ENCODE results near the gene SLC35E3. TPM values are rescaled to one million over a fixed set of nuclear protein-coding genes. Genes with fewer than 3 reads are reported as not detected.

Gene SLC35E3
- total and polyA plus RNA-seq, 2 experiments from 2014 or later: 5.5 to 13.8 TPM

DNA sequence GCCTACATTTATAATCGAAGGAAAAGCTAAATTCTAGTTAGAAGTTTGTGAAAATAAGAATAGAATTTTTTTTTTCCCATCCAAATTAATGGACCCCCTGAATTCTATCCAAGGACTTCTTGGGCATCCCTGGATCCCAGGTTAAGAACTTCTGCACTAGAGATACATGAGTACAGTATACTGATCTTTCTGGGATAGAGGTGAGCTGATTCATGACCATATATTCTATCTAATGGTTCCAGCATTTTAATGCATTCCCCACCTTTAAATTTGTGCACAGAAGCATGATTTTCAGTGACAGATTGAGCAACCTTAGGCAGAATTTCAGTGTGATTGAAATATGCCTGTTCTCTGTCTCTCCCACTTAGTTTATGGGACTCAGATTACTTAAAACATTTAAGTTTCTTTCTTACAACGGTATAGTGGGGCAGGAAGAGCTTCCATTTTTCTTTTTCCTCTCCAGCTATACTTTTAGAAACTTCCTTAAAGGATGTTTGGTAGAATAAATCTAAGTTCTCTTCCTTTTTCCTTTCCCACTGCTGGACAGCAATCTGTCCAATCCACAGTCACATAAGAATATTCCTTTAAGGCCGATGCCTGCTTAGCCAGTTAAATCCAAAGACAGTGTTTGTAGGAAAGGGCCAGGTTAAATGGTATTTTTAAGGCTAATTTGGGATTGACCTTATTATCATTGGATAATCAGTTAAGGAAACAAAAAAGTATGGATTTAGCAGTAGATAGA lies 68.7 kb downstream of the SLC35E3 start:
- H3K4me3 ChIP-seq: no peak overlapping the region
- H3K9me2 ChIP-seq (ENCODE audit: insufficient read depth): no peaks in the 10 kb centered on the region
- peaks cover 46% of the 10 kb centered on the region for H4K20me1 ChIP-seq (replicated peaks; ENCODE audit: insufficient read depth)
- H3K27me3 ChIP-seq (ENCODE audit: insufficient read depth): no peaks in the 10 kb centered on the region
- H3K27ac ChIP-seq (ENCODE audit: low read depth): no peak overlapping the region; the same call in 1 of the 2 replicates
- peaks cover 2% of the 10 kb centered on the region; the same call in 2 of the 3 replicates for H3K4me1 Mint-ChIP-seq
- ATAC-seq: no peak
- H3K27me3 Mint-ChIP-seq (ENCODE audit: insufficient read depth, low read depth, poor library complexity): peaks cover 2% of the 10 kb centered on the region
- no peak overlapping the region for H3K4me2 ChIP-seq
- no peak for DNase-seq (ENCODE audit: low spot score)
- H2AFZ ChIP-seq: no peak overlapping the region
- H3K36me3 ChIP-seq (ENCODE audit: insufficient read depth): peaks cover 77% of the 10 kb centered on the region
- H3K36me3 Mint-ChIP-seq (ENCODE audit: low read depth): peaks cover 84% of the 10 kb centered on the region
- H3K27ac Mint-ChIP-seq: no peak overlapping the region
- no peaks in the 10 kb centered on the region for H3K9me3 Mint-ChIP-seq
- H3K79me2 ChIP-seq (replicated peaks; ENCODE audit: insufficient read depth): peaks cover 89% of the 10 kb centered on the region
- no peaks in the 10 kb centered on the region; the same call in 1 of the 2 replicates for H3K4me1 ChIP-seq (ENCODE audit: insufficient read depth)
- H3F3A ChIP-seq (replicated peaks; ENCODE audit: low read depth): no peaks in the 10 kb centered on the region
- no peak overlapping the region for H3K4me3 Mint-ChIP-seq
- TF ChIP-seq, protein P1, sequence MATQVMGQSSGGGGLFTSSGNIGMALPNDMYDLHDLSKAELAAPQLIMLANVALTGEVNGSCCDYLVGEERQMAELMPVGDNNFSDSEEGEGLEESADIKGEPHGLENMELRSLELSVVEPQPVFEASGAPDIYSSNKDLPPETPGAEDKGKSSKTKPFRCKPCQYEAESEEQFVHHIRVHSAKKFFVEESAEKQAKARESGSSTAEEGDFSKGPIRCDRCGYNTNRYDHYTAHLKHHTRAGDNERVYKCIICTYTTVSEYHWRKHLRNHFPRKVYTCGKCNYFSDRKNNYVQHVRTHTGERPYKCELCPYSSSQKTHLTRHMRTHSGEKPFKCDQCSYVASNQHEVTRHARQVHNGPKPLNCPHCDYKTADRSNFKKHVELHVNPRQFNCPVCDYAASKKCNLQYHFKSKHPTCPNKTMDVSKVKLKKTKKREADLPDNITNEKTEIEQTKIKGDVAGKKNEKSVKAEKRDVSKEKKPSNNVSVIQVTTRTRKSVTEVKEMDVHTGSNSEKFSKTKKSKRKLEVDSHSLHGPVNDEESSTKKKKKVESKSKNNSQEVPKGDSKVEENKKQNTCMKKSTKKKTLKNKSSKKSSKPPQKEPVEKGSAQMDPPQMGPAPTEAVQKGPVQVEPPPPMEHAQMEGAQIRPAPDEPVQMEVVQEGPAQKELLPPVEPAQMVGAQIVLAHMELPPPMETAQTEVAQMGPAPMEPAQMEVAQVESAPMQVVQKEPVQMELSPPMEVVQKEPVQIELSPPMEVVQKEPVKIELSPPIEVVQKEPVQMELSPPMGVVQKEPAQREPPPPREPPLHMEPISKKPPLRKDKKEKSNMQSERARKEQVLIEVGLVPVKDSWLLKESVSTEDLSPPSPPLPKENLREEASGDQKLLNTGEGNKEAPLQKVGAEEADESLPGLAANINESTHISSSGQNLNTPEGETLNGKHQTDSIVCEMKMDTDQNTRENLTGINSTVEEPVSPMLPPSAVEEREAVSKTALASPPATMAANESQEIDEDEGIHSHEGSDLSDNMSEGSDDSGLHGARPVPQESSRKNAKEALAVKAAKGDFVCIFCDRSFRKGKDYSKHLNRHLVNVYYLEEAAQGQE (IDR thresholded peaks at IDR 0.05; ENCODE audit: unreplicated experiment): no peak
- no peak for TF ChIP-seq NANOG (IDR thresholded peaks at IDR 0.05; ENCODE audit: borderline replicate concordance)
- no peak for TF ChIP-seq JUNB (IDR thresholded peaks at IDR 0.05; ENCODE audit: unreplicated experiment)
- TF ChIP-seq, protein P2, sequence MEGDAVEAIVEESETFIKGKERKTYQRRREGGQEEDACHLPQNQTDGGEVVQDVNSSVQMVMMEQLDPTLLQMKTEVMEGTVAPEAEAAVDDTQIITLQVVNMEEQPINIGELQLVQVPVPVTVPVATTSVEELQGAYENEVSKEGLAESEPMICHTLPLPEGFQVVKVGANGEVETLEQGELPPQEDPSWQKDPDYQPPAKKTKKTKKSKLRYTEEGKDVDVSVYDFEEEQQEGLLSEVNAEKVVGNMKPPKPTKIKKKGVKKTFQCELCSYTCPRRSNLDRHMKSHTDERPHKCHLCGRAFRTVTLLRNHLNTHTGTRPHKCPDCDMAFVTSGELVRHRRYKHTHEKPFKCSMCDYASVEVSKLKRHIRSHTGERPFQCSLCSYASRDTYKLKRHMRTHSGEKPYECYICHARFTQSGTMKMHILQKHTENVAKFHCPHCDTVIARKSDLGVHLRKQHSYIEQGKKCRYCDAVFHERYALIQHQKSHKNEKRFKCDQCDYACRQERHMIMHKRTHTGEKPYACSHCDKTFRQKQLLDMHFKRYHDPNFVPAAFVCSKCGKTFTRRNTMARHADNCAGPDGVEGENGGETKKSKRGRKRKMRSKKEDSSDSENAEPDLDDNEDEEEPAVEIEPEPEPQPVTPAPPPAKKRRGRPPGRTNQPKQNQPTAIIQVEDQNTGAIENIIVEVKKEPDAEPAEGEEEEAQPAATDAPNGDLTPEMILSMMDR (conservative IDR thresholded peaks at IDR 0.05; ENCODE audit: low read depth in 2 of 2): no peak
- TF ChIP-seq, protein P3, sequence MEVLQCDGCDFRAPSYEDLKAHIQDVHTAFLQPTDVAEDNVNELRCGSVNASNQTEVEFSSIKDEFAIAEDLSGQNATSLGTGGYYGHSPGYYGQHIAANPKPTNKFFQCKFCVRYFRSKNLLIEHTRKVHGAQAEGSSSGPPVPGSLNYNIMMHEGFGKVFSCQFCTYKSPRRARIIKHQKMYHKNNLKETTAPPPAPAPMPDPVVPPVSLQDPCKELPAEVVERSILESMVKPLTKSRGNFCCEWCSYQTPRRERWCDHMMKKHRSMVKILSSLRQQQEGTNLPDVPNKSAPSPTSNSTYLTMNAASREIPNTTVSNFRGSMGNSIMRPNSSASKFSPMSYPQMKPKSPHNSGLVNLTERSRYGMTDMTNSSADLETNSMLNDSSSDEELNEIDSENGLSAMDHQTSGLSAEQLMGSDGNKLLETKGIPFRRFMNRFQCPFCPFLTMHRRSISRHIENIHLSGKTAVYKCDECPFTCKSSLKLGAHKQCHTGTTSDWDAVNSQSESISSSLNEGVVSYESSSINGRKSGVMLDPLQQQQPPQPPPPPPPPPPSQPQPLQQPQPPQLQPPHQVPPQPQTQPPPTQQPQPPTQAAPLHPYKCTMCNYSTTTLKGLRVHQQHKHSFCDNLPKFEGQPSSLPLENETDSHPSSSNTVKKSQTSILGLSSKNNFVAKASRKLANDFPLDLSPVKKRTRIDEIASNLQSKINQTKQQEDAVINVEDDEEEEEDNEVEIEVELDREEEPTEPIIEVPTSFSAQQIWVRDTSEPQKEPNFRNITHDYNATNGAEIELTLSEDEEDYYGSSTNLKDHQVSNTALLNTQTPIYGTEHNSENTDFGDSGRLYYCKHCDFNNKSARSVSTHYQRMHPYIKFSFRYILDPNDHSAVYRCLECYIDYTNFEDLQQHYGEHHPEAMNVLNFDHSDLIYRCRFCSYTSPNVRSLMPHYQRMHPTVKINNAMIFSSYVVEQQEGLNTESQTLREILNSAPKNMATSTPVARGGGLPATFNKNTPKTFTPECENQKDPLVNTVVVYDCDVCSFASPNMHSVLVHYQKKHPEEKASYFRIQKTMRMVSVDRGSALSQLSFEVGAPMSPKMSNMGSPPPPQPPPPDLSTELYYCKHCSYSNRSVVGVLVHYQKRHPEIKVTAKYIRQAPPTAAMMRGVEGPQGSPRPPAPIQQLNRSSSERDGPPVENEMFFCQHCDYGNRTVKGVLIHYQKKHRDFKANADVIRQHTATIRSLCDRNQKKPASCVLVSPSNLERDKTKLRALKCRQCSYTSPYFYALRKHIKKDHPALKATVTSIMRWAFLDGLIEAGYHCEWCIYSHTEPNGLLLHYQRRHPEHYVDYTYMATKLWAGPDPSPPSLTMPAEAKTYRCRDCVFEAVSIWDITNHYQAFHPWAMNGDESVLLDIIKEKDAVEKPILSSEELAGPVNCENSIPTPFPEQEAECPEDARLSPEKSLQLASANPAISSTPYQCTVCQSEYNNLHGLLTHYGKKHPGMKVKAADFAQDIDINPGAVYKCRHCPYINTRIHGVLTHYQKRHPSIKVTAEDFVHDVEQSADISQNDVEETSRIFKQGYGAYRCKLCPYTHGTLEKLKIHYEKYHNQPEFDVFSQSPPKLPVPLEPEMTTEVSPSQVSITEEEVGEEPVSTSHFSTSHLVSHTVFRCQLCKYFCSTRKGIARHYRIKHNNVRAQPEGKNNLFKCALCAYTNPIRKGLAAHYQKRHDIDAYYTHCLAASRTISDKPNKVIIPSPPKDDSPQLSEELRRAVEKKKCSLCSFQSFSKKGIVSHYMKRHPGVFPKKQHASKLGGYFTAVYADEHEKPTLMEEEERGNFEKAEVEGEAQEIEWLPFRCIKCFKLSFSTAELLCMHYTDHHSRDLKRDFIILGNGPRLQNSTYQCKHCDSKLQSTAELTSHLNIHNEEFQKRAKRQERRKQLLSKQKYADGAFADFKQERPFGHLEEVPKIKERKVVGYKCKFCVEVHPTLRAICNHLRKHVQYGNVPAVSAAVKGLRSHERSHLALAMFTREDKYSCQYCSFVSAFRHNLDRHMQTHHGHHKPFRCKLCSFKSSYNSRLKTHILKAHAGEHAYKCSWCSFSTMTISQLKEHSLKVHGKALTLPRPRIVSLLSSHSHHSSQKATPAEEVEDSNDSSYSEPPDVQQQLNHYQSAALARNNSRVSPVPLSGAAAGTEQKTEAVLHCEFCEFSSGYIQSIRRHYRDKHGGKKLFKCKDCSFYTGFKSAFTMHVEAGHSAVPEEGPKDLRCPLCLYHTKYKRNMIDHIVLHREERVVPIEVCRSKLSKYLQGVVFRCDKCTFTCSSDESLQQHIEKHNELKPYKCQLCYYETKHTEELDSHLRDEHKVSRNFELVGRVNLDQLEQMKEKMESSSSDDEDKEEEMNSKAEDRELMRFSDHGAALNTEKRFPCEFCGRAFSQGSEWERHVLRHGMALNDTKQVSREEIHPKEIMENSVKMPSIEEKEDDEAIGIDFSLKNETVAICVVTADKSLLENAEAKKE (CRISPR knock-in tag; IDR thresholded peaks at IDR 0.05): no peak
- TF ChIP-seq, protein P4, sequence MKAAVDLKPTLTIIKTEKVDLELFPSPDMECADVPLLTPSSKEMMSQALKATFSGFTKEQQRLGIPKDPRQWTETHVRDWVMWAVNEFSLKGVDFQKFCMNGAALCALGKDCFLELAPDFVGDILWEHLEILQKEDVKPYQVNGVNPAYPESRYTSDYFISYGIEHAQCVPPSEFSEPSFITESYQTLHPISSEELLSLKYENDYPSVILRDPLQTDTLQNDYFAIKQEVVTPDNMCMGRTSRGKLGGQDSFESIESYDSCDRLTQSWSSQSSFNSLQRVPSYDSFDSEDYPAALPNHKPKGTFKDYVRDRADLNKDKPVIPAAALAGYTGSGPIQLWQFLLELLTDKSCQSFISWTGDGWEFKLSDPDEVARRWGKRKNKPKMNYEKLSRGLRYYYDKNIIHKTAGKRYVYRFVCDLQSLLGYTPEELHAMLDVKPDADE (IDR thresholded peaks at IDR 0.05): no peak
- no peak for TF ChIP-seq ZNF331 (CRISPR knock-in tag; IDR thresholded peaks at IDR 0.05; ENCODE audit: low read depth)
- no peak for TF ChIP-seq POLR2AphosphoS5 (IDR thresholded peaks at IDR 0.05; ENCODE audit: low read depth)

Data from GM23338 (cell line).